Sigmoid colon (tissue), 4 donors: ENCODE measurements around the gene LAMA3.

Source experiments
- CTCF ChIP-seq, 4 experiments: fragments of 450-650 bp in 3 of 4; fragments of 200-600 bp in 1 of 4; IDR thresholded peaks; one replicate each; pipeline ENCODE4 v1.5.1; 2016 to 2019; ENCODE audit warnings: antibody characterized with exemption in 4 of 4, mild to moderate bottlenecking in 3 of 4, moderate library complexity in 2 of 4
- POLR2AphosphoS5 ChIP-seq, 4 donors: sonication (generic); formaldehyde crosslinking; IDR thresholded peaks; one replicate each; pipeline ENCODE4 v1.6.1; 2017; ENCODE audit warnings: antibody characterized with exemption in 4 of 4

GRCh38 chr18:23845988-23846630 lies 156.9 kb downstream of the LAMA3 start:
- TF ChIP-seq CTCF (IDR thresholded peaks at IDR 0.05) (no peak), POLR2AphosphoS5 (IDR thresholded peaks at IDR 0.05) (no peak)
